Lung (tissue), 12 donors: ENCODE results near the gene GLI3. TPM values are rescaled to one million over a fixed set of nuclear protein-coding genes. Genes with fewer than 3 reads are reported as not detected.
A peak's percentile ranks its signal among the peaks of the same experiment; 100 is the strongest.

ENCODE experiments used
- ATAC-seq: fragments of 200-7000 bp; cut with Tn5 transposase; one replicate; pipeline ENCODE4 v1.9.1; 2020; ENCODE audit warnings: moderate number of reproducible peaks; ENCODE audit not compliant: insufficient read depth, low FRiP score
- DNase-seq, 3 donors: peaks; one replicate each; pipeline ENCODE4 v3.0.0-alpha.2; 2013 to 2017
- H3K27ac ChIP-seq, 2 donors: one replicate each; pipeline ENCODE4 v1.5.1; 2013; ENCODE audit warnings: mild to moderate bottlenecking in 2 of 2, moderate library complexity in 2 of 2, control low read depth in 1 of 2, inconsistent platforms in 1 of 2, low read depth in 1 of 2, low read length in 1 of 2
- H3K27me3 ChIP-seq, 3 donors: one replicate each; pipeline ENCODE4 v1.5.1; 2013; ENCODE audit warnings: low read length in 2 of 3; ENCODE audit not compliant: control insufficient read depth in 3 of 3, insufficient read depth in 3 of 3
- H3K36me3 ChIP-seq, 4 donors: one replicate each; pipeline ENCODE4 v1.5.1; 2013; ENCODE audit warnings: low read length in 4 of 4, mild to moderate bottlenecking in 1 of 4, moderate library complexity in 1 of 4; ENCODE audit not compliant: control insufficient read depth in 4 of 4, insufficient read depth in 4 of 4
- H3K4me1 ChIP-seq, 5 donors: one replicate each; pipeline ENCODE4 v1.5.1; 2013; ENCODE audit warnings: low read length in 5 of 5, mild to moderate bottlenecking in 2 of 5, moderate library complexity in 1 of 5; ENCODE audit not compliant: control insufficient read depth in 5 of 5, insufficient read depth in 5 of 5
- H3K4me3 ChIP-seq: one replicate; pipeline ENCODE4 v1.5.1; 2013; ENCODE audit warnings: mild to moderate bottlenecking, control low read depth, moderate library complexity
- H3K9ac ChIP-seq, 2 donors: one replicate each; pipeline ENCODE4 v1.5.1; 2013; ENCODE audit warnings: low read length in 2 of 2, control low read depth in 1 of 2; ENCODE audit not compliant: insufficient read depth in 1 of 2
- H3K9me3 ChIP-seq, 4 donors: one replicate each; pipeline ENCODE4 v1.5.1; 2013; ENCODE audit warnings: low read length in 3 of 4, mild to moderate bottlenecking in 1 of 4, moderate library complexity in 1 of 4; ENCODE audit not compliant: control insufficient read depth in 4 of 4, insufficient read depth in 3 of 4
- CTCF ChIP-seq: IDR thresholded peaks from 2 replicates; pipeline ENCODE4 v1.5.1; 2012; ENCODE audit warnings: mild to moderate bottlenecking; ENCODE audit errors: control extremely low read depth, extremely low read depth
- WGBS, 2 donors: extraction: QIAGEN DNeasy Blood & Tissue Kit; methylation state at CpG; one replicate each; pipeline ENCODE4 v1.1.7; 2013; 5-methylcytosine and 5-hydroxymethylcytosine counted together
- polyA plus RNA-seq, 2 donors: library from polyadenylated mRNA; stranded (reverse); fragments of 200-250 nt; gene quantifications; one replicate each; pipeline ENCODE4 v1.2.1, GENCODE V29; 2013
- total RNA-seq, 2 donors: library from RNA; depleted of rRNA in 1 of 2; stranded (reverse); fragments of >200 nt in 1 of 2; gene quantifications; one replicate each; pipeline ENCODE4 v1.2.1, GENCODE V29; 2014 to 2021
- donor health status: control.
- donor health status: control.
- donor health status: Bipolar disorder and iron deficiency.
- donor health status: healthy.
- donor health status: DM: yes; HTN: yes; CAD: no.

The GLI3 gene
- total and polyA plus RNA-seq, 4 donors: 2.0 to 23.4 (median 10.3) TPM

GRCh38 chr7:42152329-42153205 lies 84.4 kb downstream of the GLI3 start:
- 64 to 83% methylated on average over 11 of the region's 11 CpGs for WGBS, 2 donors
- no peak for TF ChIP-seq CTCF
- H3K9me3 ChIP-seq: no peaks in the 10 kb centered on the region
- H3K27ac ChIP-seq: peak overlapping the region in 1 of 2 donors; percentile 62
- H3K4me1 ChIP-seq: peaks cover 3 to 90% (median 26%) of the 10 kb centered on the region in 5 donors
- DNase-seq (peak; percentile 39 to 79 (median 73)), ATAC-seq (peak; percentile 62)
- no peak overlapping the region for H3K4me3 ChIP-seq
- peaks cover 0 to 5% (median under 1%) of the 10 kb centered on the region in 4 donors for H3K36me3 ChIP-seq
- no peaks in the 10 kb centered on the region for H3K27me3 ChIP-seq
- no peak overlapping the region for H3K9ac ChIP-seq

GRCh38 chr7:42151309-42151708 lies 85.7 kb downstream of the GLI3 start:
- peak overlapping the region; percentile 14 to 59 for H3K9ac ChIP-seq
- peak; percentile 92 to 98 (median 97) for DNase-seq

GRCh38 chr7:42145539-42145938 lies 91.5 kb downstream of the GLI3 start:
- ATAC-seq (no peak), DNase-seq (no peak)
- TF ChIP-seq CTCF: no peak
- H3K9ac ChIP-seq: no peak overlapping the region
- no peaks in the 10 kb centered on the region for H3K27me3 ChIP-seq
- peaks cover 0 to 50% (median 3%) of the 10 kb centered on the region in 5 donors for H3K4me1 ChIP-seq
- H3K36me3 ChIP-seq: peaks cover 2 to 17% (median 4%) of the 10 kb centered on the region in 4 donors
- no peak overlapping the region for H3K27ac ChIP-seq
- no peak overlapping the region for H3K4me3 ChIP-seq
- H3K9me3 ChIP-seq: no peaks in the 10 kb centered on the region

More at GRCh38 chr7:42151309-42151708, 85.7 kb downstream of the GLI3 start:
- H3K4me1 ChIP-seq: peaks cover 3 to 87% (median 26%) of the 10 kb centered on the region in 5 donors
- no peaks in the 10 kb centered on the region for H3K27me3 ChIP-seq
- no peak for ATAC-seq
- no peaks in the 10 kb centered on the region for H3K9me3 ChIP-seq
- H3K27ac ChIP-seq: no peak overlapping the region
- no peak for TF ChIP-seq CTCF
- no peak overlapping the region for H3K4me3 ChIP-seq
- peaks cover 0 to 13% (median 2%) of the 10 kb centered on the region in 4 donors for H3K36me3 ChIP-seq
- 50 to 75% methylated on average over 7 of the region's 7 CpGs for WGBS, 2 donors
